NCI-H128 (cell line): ENCODE measurements around the gene GNPDA1.
A peak's percentile ranks its signal among the peaks of the same experiment; 100 is the strongest.

Source experiments
- DNase-seq: peaks from one replicate; lab custom pipeline; 2025; ENCODE audit not compliant: unreplicated experiment; lab: John Stamatoyannopoulos, UW

The GNPDA1 gene

GRCh38 chr5:141995656-141996055 lies 17.2 kb downstream of the GNPDA1 start:
- no peak for DNase-seq

DNA sequence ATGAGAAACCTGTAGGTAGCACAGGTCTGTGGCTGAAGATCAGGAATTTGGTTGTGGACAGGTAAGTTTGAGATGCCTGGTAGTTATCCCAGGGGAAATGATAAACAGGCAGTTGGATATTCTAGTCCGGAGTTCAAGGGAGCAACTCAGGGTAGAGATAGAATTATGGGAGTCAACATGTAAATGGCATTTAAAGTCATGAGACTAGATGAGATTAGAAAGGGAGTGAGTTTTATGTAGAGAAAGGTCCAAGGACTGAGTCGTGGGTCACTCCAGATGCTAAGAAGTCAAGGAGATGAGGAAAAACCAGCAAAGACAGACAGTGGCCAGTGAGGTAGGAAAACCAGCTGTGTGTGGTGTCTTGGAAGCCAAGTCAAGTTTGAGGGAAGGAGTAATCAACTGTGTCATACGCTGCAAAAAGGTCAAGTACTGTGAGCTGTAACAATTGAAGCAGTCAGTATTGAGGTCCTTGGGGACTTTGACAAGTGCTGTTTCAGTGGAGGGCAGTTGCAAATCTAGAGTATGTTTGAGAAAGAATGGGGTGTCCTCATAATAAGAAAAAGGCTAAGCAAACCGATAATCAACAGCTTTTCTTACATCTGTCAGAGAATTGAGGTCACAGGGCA lies 18.2 kb downstream of the GNPDA1 start:
- no peak for DNase-seq

- DNase-seq: peak; percentile 47
Measured at GRCh38 chr5:141992349-141992963, 20.4 kb downstream of the GNPDA1 start.

GRCh38 chr5:141989720-141990119 lies 23.1 kb downstream of the GNPDA1 start:
- no peak for DNase-seq

GRCh38 chr5:141986072-141986471 lies 26.8 kb downstream of the GNPDA1 start:
- no peak for DNase-seq

GRCh38 chr5:141982626-141983025 lies 30.2 kb downstream of the GNPDA1 start:
- DNase-seq: no peak

GRCh38 chr5:141978389-141978788 lies 34.4 kb downstream of the GNPDA1 start:
- DNase-seq: no peak

- DNase-seq: no peak
Measured at GRCh38 chr5:141976176-141976575, 36.7 kb downstream of the GNPDA1 start.

- DNase-seq: no peak
Measured at GRCh38 chr5:141973871-141974595, 38.8 kb downstream of the GNPDA1 start.

DNA sequence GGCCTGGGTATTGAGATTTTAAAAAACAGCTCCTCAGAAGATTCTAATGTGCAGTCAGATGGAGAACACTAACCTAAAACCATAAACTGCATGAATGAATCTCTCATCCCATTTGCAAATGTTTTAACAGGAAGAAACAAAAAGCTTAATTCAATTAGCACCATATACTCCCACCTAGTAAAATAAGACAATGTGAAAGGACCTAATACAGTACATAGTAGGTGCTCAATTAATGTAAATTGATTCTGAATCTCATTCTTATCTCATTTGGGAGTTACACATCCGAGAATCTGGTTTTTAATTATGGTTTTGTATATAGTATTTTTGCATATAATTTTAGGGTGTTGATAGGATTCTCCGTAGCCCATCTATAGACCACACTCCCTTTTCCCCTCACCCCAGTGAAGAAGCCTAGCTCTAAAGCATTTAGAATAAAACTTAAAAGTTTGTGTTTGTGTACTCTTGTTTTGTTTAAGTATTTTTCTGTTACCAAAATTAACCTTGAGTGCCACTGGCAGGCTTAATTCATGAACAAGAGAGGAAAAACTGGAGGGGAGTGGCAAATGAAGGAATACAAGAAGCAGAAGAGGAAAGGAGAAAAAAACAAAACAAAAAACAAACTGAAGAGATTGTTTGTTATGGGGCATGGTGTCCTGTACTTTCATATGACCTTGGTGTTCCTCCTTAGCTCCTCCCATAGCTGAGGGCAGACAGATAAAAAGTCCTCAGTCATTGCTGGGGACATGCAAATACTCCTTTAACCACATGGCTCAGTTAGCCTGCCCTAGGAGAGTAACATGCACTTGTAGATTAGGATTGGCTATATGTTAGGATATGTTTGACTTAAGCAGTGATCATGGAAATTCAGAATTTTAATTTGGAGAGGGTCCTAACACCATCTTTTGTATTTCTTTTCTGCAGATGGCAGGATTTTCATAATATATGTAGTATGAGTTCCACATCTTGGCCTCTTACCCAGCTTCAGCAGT lies 42.8 kb downstream of the GNPDA1 start:
- DNase-seq: no peak

- DNase-seq: peak; percentile 56
Measured at GRCh38 chr5:141968914-141969608, 43.8 kb downstream of the GNPDA1 start, which contains the start of gene RNF14. Gene RNF14 (plus strand): TSS chr5:141969105. CDS start chr5:141973589, 4,484 bp downstream.

DNA sequence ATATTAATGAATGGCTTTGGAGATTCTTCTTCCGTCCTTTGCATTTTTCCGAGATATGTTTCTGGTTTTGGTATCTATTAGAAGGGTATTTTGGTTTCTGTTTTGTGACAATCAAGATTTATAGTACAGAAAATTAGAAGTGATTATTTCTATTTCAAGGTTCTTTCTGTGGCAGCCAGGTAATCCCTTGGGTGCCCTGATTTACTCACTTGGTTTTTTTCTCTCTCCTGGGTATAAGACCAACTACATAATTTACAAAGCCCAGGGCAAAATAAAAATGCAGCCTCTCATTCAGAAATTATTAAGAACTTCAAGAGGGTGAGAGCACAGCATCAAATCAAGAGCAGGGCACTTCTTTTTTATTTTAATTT lies 45.9 kb downstream of the GNPDA1 start:
- no peak for DNase-seq

GRCh38 chr5:141966275-141966962 lies 46.4 kb downstream of the GNPDA1 start:
- no peak for DNase-seq

DNA sequence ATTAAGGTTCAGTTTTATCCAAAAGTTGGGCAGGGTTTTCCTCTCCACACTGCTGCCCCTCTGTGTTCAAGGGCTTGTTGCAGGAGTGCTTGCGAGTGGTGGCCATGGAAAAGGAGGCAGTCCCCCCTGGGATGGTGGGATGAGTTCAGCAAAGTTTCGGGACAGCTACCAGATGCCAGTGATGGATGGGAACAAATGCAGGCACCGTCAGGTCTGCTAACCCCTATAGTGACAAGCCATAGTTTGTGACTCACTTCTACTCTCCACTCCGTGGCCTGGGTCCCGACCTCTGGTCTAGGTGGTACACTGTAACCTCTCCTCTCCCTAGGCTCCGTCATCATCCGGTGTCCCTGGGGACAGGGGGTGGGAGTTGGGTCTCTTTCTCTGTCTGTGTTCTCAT lies 47.8 kb downstream of the GNPDA1 start:
- DNase-seq: no peak

DNA sequence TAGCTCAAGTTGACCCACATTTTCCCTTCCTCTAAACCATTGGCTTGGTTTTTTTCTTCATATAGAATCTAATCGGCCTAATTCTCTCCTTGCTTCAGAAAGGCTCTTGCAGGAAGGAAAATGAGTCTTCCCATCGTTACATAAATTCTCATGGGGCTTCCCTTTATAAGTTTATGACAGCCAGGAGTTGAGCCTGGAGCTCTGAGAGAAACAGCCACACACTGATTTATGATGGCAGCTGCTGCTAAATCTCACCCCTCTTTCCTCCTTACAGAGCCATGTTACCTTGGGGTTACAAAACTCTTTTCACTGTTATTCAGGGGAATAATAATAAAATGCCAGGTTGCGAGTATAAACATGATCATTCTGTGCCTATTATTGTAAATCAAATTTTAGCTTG lies 49.1 kb downstream of the GNPDA1 start:
- DNase-seq: no peak

- no peak for DNase-seq
Measured at GRCh38 chr5:141961466-141961865, 51.4 kb downstream of the GNPDA1 start.

- DNase-seq: peak; percentile 80
Measured at GRCh38 chr5:141960449-141961323, 52.1 kb downstream of the GNPDA1 start.

- no peak for DNase-seq
Measured at GRCh38 chr5:141960018-141960417, 52.8 kb downstream of the GNPDA1 start.
